ENCODE data around the gene CPVL. TPM values are rescaled to one million over a fixed set of nuclear protein-coding genes. Genes with fewer than 3 reads are reported as not detected.
"Not testable (repeated sequence)": the region's sequence is repeated elsewhere in the genome, so short reads cannot be mapped to it uniquely, and the experiment has no call there.

Gene CPVL
- total RNA-seq, 1 donor from 2014 or later, result 86.9 TPM

DNA sequence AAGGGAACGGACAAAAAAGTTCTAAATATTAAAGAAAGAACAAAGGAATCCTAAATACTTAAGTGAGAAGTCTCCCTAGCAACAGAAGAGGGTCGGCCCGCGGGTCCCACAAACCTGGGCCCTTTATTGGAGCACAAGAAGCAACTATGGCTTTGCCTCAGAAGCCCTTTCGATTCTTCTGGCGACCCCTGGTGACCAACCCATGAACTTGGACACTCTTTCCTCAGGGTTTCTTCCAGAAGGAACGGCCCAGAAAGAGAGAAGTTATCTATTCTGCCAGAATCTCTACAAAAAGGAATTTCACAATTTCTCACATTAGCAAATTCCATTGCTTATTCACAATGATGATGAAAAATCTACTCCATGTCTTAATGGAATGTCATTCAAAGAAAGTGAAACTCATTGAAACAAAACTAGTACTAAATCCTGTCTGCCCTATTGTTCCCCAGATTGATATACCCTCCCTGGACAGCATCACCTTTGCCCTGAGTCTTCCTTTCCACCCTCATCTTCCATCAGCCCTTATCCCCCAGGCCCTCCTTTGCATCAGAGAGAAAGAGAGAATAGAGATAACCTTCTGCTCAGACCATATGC, 43.7 kb downstream of the CPVL start:
- no peak for DNase-seq (ENCODE audit: low spot score)

DNA sequence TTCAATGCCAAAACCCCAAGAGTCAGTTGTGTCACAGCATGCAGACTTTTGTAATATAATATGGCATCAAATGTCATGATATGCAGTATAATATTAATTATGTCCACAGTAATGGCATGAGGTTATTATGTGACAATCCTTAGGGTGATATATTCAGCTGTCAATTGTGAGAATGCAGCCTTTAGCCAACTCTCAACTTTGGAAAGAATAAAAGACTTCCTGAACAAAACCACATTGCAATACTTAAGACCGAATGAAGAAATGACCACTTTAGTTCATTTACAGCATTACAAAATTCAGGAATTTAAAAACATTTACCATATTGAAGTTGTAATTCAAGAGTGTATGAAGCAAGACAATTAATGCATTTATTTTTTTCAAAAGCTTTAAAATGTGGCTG, 45.4 kb downstream of the CPVL start:
- DNase-seq (ENCODE audit: low spot score), result no peak
- intact Hi-C loops (cut with DNase I), result loop anchor here (5.0 kb wide), 1 partner anchor 64 kb away; no protein-coding TSS in a partner anchor

More for the DNA sequence above, 43.7 kb downstream of the CPVL start:
- intact Hi-C loops (cut with DNase I), result loop anchor here (5.0 kb wide), 1 partner anchor 65 kb away; no protein-coding TSS in a partner anchor

DNA sequence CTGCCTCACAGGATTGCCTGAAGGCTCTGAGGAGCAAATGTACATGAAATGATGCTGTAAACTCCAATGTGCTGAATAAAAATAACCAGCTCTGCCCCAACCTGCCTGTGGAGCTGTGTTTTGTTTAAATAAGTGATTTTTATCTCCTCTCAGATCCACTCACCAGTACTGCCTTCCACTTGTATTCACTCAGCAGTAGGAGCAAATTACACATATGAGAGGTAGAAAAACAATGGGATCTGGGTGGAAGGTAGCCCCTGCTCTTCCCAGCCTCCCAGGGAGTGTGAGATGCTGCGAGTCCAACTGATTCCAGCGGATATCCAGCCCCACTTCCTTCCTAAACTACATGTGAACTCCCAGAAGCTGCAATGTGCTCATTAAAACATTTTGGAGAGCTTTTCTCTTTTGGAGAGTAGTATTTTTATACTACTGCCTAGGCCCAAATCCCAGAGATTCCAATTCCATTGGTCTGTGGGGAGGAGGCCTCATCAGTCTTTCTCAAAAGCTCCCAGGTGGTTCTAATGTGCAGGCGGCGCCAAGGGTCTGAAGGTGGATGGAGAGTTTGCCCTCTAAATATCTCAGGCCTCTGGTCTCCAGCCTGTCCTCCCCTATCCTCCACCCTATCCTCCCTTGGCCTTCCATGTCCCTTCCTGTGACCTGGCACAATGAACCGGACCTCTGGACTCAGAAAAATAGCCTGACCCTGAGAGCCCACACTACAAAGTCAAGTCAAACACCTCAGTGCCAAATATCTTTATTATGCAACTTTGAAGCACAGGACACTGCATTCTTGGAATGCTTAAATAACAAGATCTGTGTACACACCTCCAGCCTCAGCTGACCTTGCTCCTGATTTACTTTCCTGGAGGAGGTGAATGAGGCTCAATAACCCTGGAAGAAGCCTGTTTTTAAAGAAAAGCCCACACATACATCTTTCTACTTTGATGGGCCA, 46.2 kb downstream of the CPVL start:
- no peak for DNase-seq (ENCODE audit: low spot score)
- intact Hi-C loops (cut with DNase I), result loop anchor here (5.0 kb wide), 1 partner anchor 63 kb away; no protein-coding TSS in a partner anchor

DNA sequence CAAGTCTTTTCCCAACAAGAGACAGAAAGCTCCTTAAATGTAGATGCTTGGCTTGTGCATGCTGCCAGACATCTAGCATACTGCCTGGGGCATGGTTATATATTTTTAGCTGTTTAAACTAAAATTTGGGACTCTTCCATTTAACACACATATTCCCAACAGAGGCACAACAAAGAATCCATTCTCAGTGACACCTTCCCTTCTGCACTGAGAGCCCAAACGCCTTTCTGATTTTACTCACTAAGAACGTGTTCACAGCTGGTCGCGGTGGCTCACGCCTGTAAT, 49.9 kb downstream of the CPVL start:
- DNase-seq (ENCODE audit: low spot score), result no peak
- intact Hi-C loops (cut with DNase I), result no loop called here

DNA sequence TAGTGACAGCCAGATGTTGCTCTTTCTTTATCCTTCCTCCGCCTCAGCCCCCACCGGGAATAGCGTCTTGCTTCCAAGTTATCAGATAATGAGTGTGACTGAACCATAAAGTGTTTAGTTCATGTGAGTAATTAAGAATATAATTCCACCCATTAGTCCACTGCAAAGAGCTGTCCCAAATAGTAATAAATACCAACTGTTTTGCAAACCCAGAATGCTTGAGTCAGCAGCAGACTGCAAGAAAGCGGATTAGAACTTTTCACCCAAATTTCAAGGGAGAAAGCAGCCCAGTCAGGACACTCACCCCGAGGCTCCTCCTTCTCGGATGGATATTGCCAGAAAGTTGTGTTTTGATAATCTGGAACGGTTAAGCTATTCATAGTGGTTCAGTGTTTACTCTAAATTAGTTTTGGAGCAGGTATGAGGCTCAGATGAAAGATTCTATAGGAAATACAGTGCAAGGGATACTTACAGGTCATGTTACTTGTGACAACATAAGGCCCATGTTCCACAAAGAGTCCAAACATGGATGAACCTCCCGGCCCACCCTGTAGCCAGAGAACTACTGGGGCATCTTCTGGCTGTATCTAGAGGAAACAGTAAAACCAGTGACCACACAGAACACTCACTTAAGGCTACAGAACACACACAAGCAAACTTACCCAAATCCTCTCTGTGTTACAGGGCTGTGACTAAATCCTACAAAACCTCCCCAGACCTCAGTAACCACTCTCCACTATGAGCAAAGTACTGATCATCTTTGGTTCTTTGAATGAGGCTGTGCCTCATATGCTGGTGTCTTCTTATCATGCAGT, 50.5 kb downstream of the CPVL start:
- intact Hi-C loops (cut with DNase I), result no loop called here
- DNase-seq (ENCODE audit: low spot score), result no peak

DNA sequence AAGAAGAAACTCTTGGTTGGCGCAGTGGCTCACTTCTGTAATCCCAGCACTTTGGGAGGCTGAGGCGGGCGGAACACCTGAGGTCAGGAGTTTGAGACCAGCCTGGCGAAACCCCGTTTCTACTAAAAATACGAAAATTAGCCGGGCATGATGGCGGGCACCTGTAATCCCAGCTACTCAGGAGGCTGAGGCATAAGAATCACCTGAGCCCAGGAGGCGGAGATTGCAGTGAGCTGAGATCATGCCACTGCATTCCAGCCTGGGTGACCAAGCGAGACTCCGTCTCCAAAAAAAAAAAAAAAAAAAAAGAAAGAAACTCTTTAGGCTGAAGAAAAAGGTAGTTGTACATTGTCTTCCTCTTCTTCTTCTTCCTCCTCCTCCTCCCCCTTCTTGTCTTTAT, 53.2 kb downstream of the CPVL start:
- intact Hi-C loops (cut with DNase I), result loop anchor here (5.0 kb wide), 1 partner anchor 51 kb away; no protein-coding TSS in a partner anchor
- not testable (repeated sequence) for DNase-seq (ENCODE audit: low spot score)

DNA sequence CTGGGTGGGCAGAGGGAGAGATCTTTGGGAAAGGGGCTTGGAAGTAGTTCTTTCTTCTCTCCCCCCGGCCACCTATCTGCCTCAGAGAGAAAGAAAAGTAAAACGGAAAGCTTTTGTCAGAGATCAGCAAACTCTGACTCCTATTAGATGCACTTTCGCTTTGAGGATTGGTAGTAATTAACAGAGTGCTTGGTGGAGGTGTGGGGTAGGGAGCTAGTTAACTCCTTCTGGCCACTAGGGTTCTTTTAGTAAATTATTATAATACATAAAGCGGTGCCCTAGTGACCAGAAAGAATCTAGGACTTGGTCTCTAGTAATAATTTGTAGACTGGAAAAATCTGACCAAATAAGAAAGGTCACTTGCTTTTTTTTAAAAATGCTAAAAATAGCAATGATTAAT, 54.6 kb downstream of the CPVL start:
- intact Hi-C loops (cut with DNase I), result loop anchor here (5.0 kb wide), 1 partner anchor 49 kb away; no protein-coding TSS in a partner anchor
- DNase-seq (ENCODE audit: low spot score), result no peak

DNA sequence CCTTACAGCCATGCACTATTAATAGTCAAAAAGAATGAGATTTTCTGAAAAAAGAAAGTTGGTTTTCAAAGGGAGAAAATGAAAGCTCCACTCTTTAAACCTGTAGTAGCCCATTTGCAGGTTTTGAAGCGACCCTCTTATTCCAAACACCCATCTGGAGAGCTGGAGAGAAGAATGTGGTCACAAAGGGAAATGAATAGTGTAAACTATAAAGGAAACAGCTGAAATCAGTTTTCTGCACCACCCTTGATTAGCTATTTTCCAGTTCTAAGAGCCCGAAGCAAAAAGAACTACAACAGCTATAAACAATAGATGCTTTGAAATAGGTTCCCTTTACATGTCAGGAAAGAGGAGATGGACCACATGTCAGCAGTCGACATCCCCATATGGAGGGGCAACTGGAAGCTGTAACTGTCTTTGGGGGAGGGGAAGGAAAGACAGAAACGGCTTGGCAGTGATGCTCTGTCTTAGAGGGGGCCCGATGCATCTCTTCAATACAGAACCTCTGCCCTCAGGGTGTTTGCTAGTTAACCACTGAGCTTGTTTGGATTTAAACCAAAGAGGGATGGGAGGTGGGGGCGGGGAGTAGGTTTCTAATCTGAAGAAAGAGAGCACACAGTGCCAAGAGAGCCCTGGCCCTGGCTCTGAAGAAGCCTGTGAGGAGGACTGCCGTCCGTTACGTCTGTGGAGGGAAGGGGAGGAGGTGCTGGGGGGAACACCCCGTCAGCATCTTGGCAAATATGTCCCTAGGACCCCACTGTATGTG, 55.3 kb downstream of the CPVL start:
- no peak for DNase-seq (ENCODE audit: low spot score)

DNA sequence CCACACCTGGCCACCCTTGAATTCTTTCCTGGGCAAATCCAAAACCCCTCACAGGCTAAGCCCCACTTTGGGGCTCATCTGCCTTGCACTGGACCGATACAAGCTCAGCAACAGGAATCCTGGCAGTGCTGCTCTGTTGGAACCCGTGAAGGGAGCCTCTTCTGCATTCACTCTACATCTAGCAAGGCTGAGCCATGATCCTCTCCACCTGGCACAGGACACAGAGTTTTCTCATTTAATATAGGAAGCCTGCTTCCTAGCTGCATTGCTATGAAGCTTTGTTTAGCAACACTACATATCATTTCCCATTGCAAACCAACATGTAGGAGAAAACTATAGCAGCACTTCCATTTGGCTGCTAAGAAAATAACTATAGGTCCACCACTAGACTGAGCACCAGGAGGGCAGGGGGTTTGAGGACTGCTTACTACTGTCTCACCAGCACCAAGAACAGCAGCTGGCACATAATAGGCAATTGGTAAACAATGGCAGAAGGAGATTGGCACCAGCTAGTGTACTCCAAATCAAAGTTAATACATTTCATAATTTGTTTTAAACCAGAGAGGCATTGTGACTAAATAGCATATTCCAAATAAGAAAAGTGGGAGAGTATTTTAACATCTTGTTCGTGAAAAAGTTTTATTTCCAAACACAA, 56.1 kb downstream of the CPVL start:
- intact Hi-C loops (cut with DNase I), result loop anchor here (5.0 kb wide), 1 partner anchor 48 kb away; no protein-coding TSS in a partner anchor

More for the DNA sequence above, 55.3 kb downstream of the CPVL start:
- intact Hi-C loops (cut with DNase I), result loop anchor here (5.0 kb wide), 1 partner anchor 49 kb away; no protein-coding TSS in a partner anchor

DNA sequence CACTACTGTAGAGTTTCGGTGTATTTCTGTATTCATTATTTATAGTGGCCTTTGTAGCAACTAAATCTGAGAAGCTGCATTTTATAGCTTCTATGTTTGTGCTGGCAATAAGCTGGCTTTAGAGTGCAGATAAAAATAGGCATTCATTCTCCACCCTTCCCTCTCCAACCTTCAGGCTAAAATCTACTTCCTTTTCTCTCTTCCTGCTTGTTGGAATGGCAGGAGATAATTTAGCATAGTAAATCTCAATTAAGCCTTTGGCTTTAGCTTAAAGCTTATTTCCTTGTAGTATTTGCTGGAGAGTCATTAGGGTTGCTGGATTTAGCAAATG, 58.5 kb downstream of the CPVL start:
- intact Hi-C loops (cut with DNase I), result no loop called here
- DNase-seq (ENCODE audit: low spot score), result no peak

More for the DNA sequence above, 56.1 kb downstream of the CPVL start:
- DNase-seq (ENCODE audit: low spot score), result no peak

DNA sequence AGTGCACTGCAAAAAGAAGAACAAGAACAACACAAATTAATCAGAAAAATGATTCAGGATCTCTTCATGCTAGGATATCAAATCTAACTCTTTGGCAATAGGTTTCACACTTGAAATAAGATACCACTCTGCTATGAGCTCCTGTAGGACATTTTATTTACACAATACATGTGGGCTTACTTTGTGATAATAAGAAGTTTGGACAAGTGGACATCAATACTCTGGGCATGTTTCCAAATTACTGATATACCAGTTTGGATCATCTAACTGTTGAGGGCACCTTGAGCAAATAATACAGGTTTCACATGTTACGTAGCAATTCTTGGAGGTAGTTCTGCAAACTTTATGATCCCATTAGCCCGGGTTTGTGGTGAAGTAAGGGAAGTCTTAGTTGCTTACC, 59.8 kb downstream of the CPVL start:
- intact Hi-C loops (cut with DNase I), result no loop called here
- DNase-seq (ENCODE audit: low spot score), result no peak

DNA sequence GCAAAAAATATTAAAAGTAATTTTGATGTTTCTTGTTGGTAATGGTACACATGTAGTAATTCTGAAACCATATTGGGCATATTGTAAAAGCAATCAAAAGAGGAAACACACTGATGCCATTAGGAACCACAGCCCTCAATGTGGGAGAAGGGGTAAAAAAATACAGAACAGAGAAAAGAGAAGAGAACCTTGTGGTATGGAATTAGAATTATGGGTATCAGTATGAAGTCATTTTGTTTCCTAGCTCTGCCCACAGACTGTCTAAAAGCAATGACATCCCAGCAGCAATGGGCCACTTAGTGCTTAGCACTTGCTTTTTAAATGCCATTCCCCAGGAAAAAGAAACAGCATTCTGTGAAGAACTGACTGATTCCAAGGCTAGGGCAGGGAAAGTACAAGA, 61.5 kb downstream of the CPVL start:
- intact Hi-C loops (cut with DNase I), result no loop called here
- no peak for DNase-seq (ENCODE audit: low spot score)

DNA sequence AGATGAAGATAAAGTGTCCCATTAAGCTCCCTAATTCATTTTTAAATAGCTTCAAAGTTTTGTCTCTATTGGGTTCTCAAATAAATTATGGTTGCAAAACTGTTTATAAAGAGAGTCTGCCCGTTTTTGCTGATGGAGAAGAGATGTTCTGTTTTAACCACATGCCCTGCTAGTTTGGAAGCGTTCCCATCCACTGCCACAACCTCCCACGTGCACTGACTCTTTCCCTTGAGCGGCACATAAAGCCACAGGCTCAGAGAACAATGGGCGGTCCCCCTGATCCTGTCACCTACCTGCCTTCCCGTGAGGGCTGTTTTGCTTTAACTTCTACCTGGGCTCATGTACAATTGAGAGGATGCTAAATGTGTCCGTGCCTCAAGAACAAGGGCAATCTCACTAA, 65.5 kb downstream of the CPVL start:
- intact Hi-C loops (cut with DNase I), result no loop called here
- DNase-seq (ENCODE audit: low spot score), result no peak

DNA sequence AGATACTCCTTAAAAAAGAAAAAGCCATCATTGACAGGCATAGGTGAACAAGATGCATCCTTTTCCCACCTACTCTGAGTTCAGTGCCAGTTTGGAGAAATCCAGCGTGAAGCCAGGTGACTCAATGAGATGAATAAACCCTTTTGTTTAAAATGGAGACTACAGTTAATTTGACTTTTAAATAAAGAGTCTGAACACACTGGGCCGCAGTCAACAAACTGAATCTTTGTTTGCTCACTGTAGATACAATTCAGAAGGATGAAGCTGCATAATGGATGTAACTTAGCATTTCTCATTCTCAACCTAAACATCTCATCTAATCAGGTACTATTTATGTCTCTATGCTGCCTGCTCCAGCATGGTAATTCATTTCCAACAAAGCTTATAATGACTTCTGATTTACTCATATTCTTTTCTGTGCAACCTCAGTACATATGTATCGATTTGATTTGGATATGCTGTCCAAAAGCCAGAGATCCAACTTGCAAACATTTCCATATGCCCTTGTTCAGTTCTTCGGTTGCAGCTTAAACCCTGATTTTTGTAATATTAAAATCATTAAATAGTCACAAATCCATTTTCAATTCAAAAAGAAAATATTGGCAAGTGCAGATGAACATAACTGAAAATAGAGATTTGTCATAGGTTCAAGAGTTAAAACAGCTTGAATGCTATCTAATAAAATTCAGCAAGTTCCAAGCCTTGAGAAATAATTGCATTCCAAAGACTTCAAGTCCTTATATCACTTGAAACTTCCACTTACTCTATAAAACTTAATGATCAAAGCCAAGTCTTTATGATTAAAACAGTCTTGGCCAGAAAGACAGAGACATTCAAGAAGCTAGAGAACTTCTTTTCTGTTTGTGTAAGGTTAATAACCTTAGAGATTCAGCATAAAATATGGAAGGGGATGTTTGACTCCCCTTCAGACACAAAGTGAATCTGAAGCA, 67.8 kb downstream of the CPVL start:
- no peak for DNase-seq (ENCODE audit: low spot score)
- intact Hi-C loops (cut with DNase I), result no loop called here

DNA sequence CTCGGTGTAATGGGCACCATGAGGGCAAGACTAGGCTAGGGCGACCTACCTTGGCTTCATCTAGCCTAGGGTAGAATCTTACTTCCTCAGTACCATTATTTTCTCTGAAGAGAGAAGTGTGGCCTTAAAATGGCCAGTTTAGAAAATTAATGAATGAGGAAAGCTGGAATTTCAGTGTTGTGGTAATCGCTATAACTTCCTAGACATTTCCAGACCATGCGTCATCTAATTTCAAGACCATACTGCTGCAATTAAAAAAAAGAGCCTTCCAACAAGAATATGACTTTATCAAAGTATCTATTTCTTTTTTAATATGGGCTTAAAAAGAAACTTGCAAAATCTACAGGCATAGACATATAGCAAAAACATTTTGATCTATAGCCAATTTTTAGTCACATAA, 68.5 kb downstream of the CPVL start:
- DNase-seq (ENCODE audit: low spot score), result no peak
- intact Hi-C loops (cut with DNase I), result no loop called here

DNA sequence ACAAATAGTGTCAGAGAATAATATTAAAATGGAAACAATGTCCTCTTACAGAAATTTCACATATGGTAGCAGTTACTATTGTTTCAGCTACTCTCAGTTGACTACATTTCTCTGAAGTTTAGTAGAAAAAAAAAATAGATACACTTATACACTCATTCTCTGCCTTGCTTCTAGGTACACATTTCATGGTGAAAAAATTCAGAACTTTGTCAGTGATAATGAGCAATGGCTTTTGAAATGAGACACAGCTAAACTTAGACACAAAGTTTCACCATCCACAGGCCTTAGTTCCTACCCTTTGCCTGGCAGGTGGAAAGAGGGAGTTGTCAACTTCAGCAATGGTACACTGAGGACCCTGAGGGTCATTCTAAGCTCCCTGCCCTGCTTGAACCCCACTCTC, 69.2 kb downstream of the CPVL start:
- no peak for DNase-seq (ENCODE audit: low spot score)
- intact Hi-C loops (cut with DNase I), result no loop called here

DNA sequence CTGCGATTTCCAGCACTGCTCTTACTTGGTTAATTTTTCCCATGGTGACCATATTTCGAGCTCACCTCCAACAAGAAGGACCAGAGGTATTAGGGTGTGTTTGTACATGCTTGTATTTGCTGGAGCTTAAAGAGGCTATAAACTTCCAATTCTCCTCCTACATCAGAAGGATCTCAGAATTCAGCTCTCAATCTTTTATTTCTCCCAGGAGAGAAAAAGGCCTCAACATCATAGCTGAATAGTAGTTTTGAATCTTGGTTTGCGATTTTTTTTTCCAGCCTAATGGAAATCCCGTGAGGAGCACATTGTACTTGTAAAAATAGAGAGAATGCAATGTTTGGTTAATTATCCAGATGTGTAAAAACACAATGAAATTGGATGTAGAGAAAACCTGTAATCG, 69.7 kb downstream of the CPVL start:
- intact Hi-C loops (cut with DNase I), result no loop called here
- no peak for DNase-seq (ENCODE audit: low spot score)

DNA sequence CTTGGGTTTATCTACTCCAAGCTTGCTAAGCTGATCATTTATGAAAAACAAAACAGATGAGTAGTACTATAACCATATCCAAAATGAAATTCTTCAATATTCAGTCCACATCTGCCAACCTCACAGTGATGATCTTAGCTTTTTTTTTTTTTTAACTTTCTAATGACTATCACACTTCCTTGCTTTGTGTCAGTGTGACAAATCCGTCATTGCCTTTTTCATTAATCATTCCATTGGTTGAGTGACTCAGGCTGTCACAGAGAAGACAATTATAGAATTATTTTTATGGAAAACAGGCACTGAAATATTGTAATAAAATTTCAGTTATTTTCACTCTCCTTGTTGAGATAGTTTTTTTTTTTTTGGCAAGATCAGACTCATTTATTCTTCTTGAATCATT, 70.7 kb downstream of the CPVL start:
- DNase-seq (ENCODE audit: low spot score), result no peak
- intact Hi-C loops (cut with DNase I), result no loop called here

All from cardiac septum (tissue), 1 donor.